ENCODE data around the gene PLPP4. TPM values are rescaled to one million over a fixed set of nuclear protein-coding genes. Genes with fewer than 3 reads are reported as not detected.

The PLPP4 gene
- total and polyA plus RNA-seq, 2 donors (not counting 3 experiments of a cell fraction or from before 2014, with no cell fraction given) = 15.5 to 36.4 TPM

DNA sequence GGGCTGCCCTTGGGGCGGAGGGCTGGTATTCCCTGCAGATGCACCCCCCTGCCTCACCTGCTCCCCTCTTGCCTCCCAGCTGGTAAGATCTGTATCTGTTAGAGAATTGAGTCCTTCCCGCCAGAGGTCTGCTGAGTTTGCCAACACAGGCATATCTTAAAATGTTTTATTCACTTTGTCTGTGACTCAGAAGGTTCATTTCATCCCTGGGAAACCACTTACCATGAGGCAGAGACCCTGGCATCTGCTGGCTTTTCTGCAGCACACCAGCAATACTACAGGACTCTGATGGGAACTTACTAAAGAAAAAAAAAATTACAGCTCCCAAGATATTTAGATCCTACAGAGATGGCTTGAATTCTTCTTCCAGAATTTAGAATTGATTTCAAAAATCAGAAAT is 131.3 kb downstream of the PLPP4 start:
- no peak for TF ChIP-seq MYC (IDR thresholded peaks at IDR 0.05; ENCODE audit: low read depth, low read length)
- no peak for TF ChIP-seq EZH2 (IDR thresholded peaks at IDR 0.05; ENCODE audit: borderline replicate concordance, low read depth, low read length, severe bottlenecking)
- TF ChIP-seq FOS (IDR thresholded peaks at IDR 0.05; ENCODE audit: borderline replicate concordance, insufficient read depth, low read length) = no peak
- TF ChIP-seq, protein P1, sequence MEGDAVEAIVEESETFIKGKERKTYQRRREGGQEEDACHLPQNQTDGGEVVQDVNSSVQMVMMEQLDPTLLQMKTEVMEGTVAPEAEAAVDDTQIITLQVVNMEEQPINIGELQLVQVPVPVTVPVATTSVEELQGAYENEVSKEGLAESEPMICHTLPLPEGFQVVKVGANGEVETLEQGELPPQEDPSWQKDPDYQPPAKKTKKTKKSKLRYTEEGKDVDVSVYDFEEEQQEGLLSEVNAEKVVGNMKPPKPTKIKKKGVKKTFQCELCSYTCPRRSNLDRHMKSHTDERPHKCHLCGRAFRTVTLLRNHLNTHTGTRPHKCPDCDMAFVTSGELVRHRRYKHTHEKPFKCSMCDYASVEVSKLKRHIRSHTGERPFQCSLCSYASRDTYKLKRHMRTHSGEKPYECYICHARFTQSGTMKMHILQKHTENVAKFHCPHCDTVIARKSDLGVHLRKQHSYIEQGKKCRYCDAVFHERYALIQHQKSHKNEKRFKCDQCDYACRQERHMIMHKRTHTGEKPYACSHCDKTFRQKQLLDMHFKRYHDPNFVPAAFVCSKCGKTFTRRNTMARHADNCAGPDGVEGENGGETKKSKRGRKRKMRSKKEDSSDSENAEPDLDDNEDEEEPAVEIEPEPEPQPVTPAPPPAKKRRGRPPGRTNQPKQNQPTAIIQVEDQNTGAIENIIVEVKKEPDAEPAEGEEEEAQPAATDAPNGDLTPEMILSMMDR (IDR thresholded peaks at IDR 0.05; ENCODE audit: extremely low read depth in 1 of 2, insufficient read depth in 1 of 2, low read depth in 1 of 2, low read length in 2 of 2) = no peak
- TF ChIP-seq POLR2A (IDR thresholded peaks at IDR 0.05; ENCODE audit: low read depth, low read length) = no peak
- no peak for TF ChIP-seq POLR2AphosphoS5 (IDR thresholded peaks at IDR 0.05; ENCODE audit: insufficient read depth, low read depth, low read length)
- TF ChIP-seq, protein P2, sequence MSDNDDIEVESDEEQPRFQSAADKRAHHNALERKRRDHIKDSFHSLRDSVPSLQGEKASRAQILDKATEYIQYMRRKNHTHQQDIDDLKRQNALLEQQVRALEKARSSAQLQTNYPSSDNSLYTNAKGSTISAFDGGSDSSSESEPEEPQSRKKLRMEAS (IDR thresholded peaks at IDR 0.05; ENCODE audit: insufficient read depth, insufficient read length) = no peak
- TF ChIP-seq GATA2 (IDR thresholded peaks at IDR 0.05; ENCODE audit: insufficient read depth, insufficient read length, low read depth, low read length) = no peak
- no peak for TF ChIP-seq JUN (IDR thresholded peaks at IDR 0.05; ENCODE audit: borderline replicate concordance, insufficient read depth, insufficient read length, low read depth)
- FAIRE-seq (no peak), DNase-seq (ENCODE audit: low read depth, low spot score) (no peak)
- no peaks in the 10 kb centered on the region for H3K79me2 ChIP-seq (ENCODE audit: control insufficient read depth, insufficient read depth, low read length)
- no peaks in the 10 kb centered on the region for H3K4me1 ChIP-seq (ENCODE audit: control insufficient read depth, extremely low read depth, insufficient read depth, low read length)
- dilution Hi-C loops (cut with MboI; ENCODE audit: extremely low pct_ligation_motif_present, low sequenced_read_pairs) (no loop called here), intact Hi-C loops (cut with micrococcal nuclease) (no loop called here)
- H3K9ac ChIP-seq (replicated peaks; ENCODE audit: extremely low read depth, insufficient read depth, low read length) = no peak overlapping the region
- no peak overlapping the region for H3K4me3 ChIP-seq (replicated peaks in 1 of 3; ENCODE audit: insufficient read depth in 1 of 3, low read depth in 1 of 3, low read length in 3 of 3)
- BruUV-seq (replicated peaks) = no TSS peak
- H3K36me3 ChIP-seq (ENCODE audit: control insufficient read depth in 2 of 2, extremely low read depth in 1 of 2, insufficient read depth in 2 of 2, low read length in 2 of 2) = no peaks in the 10 kb centered on the region
- no peaks in the 10 kb centered on the region for H3K27me3 ChIP-seq (ENCODE audit: control insufficient read depth in 2 of 2, insufficient read depth in 2 of 2, low read length in 2 of 2)
- H4K20me1 ChIP-seq (replicated peaks; ENCODE audit: control insufficient read depth, extremely low read depth, insufficient read depth, low read length) = no peaks in the 10 kb centered on the region
- H2AFZ ChIP-seq (ENCODE audit: low read depth, low read length) = no peak overlapping the region
- H3K27ac ChIP-seq (ENCODE audit: insufficient read depth, low read depth, low read length) = no peak overlapping the region
- CTCF ChIA-PET = interaction anchor here (1.5 to 2.2 kb wide), 2 partner anchors 13 to 165 kb away, joined by 4 to 6 read pairs; no protein-coding TSS in a partner anchor
- POLR2A ChIA-PET = no interaction called here
- no peaks in the 10 kb centered on the region for H3K9me3 ChIP-seq (replicated peaks; ENCODE audit: control insufficient read depth, insufficient read depth, low read length)
- H3K9me1 ChIP-seq (replicated peaks; ENCODE audit: control insufficient read depth, extremely low read depth, insufficient read depth, low read length) = no peaks in the 10 kb centered on the region
- no peak overlapping the region for H3K4me2 ChIP-seq (ENCODE audit: insufficient read depth, low read length)
